ENCODE results near the gene CCSER1. TPM values are rescaled to one million over a fixed set of nuclear protein-coding genes. Genes with fewer than 3 reads are reported as not detected.
A peak's percentile ranks its signal among the peaks of the same experiment; 100 is the strongest.
"Not testable (repeated sequence)": the region's sequence is repeated elsewhere in the genome, so short reads cannot be mapped to it uniquely, and the experiment has no call there.

CCSER1 gene
- total RNA-seq, 1 experiment from 2014 or later: not detected

DNA sequence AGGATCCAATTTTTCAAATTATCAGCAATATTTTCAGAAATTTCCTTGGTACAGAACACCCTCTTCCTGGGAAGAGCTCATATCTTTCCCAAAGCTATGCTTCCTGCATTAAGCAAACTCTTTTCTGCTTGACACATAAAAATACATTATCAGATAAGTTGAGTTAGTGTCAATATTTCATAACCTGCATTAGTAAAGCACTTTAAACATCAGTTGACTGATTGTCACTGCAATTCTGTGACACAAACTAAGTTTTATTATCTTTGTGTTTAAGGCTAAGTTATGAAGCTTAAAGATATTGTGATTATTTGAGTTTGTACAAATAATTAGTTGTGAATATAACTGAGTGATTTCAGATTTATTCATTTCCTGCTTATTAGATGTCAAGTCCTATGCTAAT lies 1131.1 kb downstream of the CCSER1 start:
- DNase-seq (ENCODE audit: low read depth): no peak

DNA sequence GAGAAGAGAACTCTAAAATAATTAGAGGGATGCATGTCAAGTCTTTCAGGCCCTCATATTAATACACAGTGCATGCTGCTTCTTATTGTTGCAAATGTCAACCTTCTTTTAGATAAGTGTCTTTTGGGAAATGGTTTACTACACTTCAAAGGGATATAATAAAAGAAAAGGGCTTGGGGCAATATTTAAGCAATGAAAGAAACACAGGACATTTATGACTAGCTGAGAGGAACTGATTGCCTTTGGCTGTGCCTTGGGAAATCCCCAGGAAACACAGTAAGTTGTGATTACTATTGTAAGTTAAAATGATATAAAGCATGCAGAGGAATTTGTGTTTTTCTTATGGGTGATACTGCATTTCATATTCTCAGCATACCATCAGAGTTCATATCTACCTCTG lies 1140.3 kb downstream of the CCSER1 start:
- no peak for DNase-seq (ENCODE audit: low read depth)

DNA sequence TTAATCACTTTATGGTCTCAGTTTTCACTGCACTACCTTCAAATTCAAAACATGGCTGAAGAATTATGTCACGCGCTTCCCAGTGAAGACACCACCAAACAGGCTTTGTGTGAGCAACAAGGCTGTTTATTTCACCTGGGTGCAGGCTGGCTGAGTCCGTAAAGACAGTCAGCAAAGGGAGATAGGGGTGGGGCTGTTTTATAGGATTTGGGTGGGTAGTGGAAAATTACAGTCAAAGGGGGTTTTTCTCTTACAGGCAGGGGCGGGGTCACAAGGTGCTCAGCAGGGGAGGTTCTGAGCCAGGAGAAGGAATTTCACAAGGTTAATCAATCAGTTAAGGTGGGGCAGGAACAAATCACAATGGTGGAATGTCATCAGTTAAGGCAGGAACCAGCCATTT lies 1141.3 kb downstream of the CCSER1 start:
- DNase-seq (ENCODE audit: low read depth): not testable (repeated sequence)

DNA sequence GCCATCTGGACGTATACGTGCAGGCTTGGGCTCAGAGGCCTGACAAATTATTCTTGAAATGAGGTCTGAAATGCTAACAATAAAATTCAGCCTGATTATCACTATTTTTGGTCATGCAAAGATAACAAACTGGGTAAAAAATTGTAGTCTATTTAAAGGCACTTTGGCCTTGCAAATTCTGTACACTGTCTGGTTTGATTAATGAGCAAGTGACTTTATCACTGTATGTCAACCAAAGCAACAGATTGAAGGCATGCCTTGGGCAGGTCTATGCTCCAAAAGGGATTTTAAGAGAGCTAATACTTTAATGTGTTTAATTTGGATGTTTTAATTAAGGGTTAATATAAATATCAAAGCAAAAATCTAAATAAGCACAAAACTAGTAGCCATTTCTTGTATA lies 1141.7 kb downstream of the CCSER1 start:
- DNase-seq (ENCODE audit: low read depth): no peak

DNA sequence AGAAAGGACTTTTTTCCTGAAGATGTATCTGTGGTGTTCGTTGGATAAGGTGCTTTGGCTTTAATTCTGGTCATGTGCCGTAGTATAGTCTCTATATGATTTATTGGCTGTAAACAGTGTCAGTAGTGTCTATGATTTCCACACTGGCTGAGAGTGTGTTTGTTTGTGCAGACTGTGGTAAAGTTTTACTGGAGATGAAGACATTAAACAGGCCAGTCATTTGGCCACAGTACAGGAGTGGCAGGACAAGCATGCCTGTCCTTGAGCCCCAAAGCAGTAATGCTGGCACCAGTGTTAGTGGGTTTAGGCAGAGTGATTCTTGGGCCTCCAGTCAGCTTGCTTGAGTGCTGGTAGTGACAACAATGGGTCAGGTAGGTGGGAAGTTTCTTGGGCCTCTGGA lies 1152.7 kb downstream of the CCSER1 start:
- no peak for DNase-seq (ENCODE audit: low read depth)

DNA sequence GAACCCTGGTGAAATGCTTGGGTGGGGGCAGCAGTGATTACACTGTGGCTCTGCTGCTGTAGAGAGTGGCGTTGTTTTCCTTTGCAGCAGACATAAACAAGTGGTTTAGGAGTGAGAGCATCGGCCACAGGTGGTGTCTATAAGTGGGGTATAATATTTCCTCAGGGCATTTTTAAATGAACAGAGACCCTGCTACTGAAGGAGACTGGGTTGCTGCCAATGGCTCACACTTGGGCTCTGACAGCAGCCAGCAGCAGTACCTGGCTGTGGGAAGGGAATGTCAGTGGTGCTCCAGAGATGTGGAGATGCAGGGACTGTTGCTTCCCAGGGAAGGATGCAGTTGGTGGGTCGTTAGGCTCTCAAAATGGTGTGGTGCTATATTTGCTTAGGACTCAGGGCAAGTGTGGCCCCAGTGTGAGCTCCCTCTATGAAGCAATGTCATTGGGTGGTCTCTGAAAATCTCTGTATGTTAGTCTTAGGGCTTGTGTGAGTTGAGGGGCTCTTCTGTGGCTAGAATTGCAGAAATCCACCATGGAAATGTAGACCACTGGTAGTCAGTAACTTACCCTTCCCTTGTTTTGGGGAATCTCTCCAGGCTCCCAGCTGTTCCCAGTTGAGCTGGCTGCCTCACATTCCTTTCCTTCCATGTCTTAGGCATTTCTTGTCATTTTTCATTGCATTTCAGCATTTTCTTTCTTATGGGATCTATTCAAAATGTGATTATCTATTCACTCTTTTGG lies 1153.5 kb downstream of the CCSER1 start:
- no peak for DNase-seq (ENCODE audit: low read depth)

DNA sequence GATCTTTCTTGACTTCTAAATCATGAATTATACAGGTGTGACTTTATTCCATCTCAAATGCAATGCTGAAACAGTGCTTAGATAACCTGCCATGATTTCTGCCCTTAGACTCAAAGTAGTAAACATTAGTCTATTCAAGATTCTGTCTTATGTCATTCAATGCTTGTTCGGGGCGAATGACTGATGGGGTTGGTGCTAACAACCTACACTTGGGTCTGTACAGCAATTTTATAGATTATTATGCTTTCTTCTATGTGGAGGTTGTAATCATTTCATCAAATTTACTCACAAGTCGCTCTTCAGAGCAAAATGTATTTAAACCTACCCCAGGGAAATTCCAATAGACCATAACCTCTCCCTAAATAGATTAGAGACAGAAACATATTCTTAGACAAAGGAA lies 1155.0 kb downstream of the CCSER1 start:
- no peak for DNase-seq (ENCODE audit: low read depth)

DNA sequence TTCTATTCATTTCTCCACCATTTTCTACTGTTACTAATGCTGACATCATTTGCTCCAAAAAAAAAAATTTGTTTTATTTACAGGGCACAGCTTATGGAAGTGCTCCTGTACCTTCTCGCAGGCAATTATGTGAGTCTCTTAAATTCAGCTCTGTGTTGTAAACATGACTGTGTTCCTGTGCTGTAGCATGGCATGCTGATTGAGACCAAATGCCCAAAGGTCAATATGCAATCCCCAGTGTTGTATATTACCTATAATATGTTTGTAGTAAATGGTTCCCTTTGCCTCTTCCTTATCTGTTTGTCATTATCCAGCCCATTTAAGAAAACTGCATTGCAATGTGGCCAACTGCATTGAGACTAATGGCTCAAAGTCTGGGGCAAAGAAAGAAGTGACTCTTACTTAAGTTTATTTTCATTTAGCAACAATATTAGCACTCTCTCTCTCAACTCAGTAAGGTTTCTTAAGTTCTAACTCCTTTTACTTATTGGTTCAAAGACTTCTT lies 1156.6 kb downstream of the CCSER1 start:
- DNase-seq (ENCODE audit: low read depth): no peak

DNA sequence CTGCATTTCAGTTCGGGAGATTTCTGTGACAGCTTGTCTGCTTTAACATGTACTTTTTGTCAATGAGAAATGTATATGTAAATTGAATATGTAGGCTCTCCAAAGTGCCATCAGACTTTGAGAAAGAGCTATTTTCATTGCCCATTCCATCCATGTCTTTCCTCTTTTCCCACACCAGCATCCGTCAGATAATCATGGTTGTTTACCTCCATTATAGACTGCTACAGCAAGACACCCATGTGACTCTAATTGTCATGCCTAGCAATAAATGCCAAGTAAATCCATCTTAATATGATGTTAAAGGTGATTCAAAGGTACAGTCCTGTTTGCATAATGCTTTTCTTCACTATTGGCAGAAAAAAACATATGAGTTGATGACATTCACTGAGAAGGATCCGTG lies 1157.3 kb downstream of the CCSER1 start:
- DNase-seq (ENCODE audit: low read depth): no peak

DNA sequence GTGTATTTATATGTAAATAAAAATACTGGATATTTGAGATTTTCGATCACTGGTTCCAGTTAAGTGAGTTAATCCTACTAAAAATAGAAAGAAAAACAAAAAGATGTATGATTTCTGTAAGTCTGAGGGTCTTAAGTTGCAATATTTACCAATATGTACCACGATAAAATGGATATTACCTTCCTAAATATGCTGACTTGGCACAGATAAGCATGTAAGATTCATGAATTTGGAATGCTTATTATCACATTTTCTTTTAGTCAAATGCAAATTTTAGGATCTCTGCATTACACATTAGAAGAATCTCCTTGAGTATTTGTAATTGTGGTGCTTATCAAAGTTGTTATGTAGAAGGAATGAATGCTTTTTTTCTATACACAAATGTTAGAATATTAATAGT lies 1158.3 kb downstream of the CCSER1 start:
- DNase-seq (ENCODE audit: low read depth): no peak

DNA sequence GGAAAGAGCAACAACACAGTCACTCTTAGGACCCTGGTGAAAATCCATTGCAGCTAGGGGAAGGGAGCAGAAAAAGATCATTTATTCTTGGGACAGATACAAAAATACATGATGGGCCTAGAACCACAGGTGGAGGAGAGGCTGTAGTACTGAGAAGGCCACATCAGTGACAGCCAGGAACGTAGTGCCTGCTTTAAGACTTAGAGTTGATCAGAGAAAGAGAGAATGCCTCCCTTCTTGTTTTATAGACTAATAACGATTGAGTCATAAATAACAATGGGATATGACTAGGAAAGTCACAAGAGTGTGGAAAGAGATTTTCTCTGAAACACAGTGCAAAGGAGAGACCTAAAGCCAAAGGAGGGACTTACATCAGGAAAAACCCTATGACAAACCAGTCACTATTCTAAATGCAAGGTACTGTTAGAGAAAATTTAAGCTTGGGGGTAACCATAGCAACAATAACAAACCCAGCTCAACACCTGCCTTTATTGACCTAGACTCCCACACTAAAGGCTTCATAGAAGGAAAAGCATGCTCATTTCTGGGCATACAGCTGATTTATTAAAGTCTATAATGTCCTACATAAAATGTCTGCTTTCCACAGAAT lies 1161.6 kb downstream of the CCSER1 start:
- DNase-seq (ENCODE audit: low read depth): no peak

DNA sequence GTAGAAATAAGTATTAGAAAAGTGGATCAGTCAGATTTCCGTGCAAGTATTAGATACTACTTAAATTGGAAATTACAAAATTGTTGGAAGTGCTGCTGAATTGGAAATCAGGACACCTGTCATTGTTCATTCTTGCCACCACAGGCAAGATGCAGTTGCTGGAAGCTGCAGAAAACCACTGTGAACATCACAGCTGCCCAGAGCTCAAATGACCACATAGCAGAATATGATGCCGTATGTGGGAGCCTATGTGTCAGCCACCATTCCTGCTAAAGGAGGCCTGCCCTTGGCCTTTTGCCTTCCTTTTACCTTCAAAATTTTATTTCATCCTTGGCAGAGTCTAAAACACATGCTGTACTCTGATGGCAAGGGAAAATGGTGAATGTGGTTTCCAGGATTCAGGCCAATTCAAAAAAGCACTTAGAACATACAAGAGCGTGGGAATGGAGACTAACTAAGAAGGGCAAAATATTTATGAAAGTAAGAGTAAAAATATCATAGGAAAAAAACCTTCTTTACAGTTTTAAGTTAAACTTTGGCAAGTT lies 1171.0 kb downstream of the CCSER1 start:
- DNase-seq (ENCODE audit: low read depth): peak; percentile 0

DNA sequence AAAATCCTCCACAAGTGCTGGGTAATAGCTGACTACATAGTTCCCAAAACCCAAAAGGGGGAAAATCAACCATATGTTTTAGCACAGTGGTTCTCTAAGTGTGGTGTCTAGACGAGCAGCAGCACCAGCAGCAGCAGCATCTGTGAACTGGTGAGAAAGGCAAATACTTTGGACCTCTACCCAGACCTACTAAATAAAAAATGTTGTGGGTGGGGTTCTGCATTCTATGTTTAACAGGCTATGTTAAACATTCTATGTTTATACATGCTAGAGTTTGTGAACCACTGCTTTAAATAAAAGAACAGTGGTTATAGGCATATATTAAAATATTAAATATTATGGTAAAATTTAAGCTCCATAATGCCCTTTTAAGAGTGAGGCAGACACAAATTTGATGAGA lies 1171.6 kb downstream of the CCSER1 start:
- DNase-seq (ENCODE audit: low read depth): no peak

DNA sequence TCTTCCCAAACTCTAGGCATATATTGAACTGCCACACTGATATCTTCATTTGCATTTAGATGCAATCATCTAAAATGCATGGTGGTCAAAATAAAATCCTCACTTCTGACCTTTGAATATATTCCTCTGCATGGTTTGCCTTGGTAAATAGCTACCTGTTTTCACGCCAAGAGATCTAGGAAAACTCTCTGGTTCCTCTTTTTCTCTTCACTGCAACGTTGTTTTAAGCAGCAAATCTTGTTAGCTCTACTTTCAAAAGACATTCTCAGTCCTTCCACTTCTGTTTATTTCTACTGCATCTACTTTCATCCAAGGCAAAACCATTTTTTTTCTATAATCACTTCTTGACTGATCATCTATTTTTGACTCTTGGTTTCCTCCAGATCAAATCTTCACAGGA lies 1174.9 kb downstream of the CCSER1 start:
- DNase-seq (ENCODE audit: low read depth): no peak

DNA sequence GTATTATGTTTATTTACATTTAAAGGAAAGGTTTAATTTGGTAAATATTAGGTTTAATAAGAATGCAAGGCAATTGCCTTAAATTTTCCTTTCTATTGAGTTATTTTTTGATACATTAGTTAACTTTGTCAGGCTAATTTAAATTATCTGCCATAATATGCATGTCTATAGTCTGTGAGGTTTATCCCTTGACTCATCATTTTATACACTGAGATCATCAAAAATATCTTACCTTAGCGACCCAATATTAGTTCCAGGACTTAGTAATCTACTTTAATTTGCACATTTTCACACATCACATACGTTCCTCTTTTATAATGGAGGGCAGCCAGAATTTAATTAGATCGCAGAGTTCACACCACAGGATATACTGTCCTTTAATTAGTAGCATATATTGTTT lies 1177.1 kb downstream of the CCSER1 start:
- DNase-seq (ENCODE audit: low read depth): no peak

DNA sequence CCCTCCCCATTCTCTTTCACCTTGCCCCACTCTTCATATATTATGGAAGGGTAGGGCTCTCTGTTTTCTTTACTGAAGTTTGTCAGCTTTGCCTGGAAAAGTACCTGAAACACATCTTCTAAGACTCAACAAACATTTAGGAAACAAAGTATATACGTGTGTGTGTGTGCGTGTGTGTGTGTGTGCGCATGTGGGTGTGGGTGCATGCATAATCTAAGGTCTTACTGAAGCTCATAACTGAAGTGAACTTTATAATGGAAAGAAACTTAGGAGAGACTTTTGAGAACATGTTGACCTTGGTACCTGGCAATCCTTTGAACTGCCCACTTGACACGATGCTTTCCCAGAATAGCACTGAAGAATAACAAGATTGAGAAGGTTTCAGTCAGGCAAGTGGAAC lies 1190.2 kb downstream of the CCSER1 start:
- DNase-seq (ENCODE audit: low read depth): no peak

DNA sequence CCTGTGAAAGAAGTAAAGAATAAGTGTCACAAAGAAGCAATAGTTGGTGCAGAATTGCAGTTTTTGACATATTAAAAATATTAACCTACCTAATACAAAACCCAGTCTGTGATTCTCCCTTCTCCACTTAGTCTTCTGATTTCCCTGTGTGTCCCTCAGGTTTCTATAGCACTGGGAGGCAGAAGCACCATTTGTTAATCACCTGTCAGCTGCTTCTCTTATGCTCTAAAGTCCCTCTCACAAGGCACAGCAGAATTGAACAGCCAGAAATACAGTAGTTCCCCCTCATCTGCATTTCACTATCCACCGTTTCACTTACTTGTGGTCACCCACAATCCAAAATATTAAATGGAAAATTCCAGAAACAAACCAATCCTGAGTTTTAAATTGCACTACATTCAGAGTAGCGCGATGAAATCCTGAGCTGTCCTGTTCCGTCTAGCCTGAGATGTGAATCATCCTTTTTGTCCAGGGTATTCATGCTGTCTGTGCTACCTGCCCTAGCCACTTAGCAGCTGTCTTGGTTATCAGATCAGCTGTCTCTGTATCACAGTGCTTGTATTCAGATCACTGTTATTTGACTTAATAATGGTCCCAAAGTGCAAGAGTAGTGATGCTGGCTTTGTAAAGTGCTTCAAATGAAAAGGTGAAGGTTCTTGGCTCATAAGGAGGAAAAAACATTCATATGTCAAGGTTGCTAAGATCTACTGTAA lies 1192.5 kb downstream of the CCSER1 start:
- DNase-seq (ENCODE audit: low read depth): no peak

DNA sequence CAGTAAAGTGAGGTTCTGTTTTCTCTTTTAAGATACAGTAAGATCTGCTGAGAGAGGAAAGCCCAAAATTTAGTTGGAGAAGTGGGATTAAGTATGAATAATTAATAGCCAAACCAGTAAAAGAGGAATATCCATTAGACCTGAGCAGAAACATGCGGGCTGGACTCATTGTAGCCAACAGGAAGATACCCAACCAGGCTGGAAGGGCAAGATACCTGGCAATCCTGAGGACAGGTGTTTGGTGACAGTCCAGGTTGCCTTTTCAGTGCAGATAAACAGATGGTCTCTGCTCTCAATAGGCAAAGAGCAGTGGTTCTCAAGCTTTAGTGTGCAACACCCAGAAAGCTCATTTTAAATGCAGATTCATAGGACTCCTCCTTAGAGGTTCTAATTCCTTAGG lies 1195.8 kb downstream of the CCSER1 start:
- no peak for DNase-seq (ENCODE audit: low read depth)

DNA sequence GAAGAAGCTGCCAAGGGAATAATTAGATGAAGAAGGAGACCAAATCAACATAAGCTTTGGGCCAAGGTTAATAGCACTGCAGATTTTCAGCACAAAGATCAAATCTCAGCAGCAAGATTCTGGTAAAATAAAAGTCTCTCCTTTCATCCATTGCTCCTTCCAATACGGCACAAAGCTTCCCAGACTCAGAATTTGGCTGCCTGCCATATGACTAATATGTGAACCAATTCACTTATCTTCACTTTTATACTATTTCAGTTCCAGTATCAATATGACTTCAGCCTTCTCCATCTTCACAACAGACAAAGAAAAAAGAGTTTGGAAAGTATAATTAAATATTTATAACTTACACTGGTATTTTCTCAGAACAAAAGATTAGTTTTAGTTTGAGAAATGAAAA lies 1198.3 kb downstream of the CCSER1 start:
- DNase-seq (ENCODE audit: low read depth): peak; percentile 4

DNA sequence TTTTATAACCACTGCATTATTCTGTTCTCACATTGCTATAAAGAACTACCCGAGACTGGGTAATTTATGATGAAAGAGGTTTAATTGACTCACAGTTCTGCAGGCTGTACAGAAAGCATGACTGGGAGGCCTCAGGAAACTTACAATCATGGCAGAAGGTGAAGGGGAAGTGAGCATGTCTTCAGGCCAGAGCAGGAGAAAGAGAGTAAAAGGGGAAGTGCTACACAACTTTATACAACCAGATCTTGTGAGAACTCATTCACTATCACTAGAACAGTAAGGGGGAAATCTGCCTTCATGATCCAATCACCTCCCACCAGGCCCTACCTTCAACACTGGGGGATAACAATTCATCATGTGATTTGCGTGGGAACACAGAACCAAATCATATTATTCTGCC lies 1199.0 kb downstream of the CCSER1 start:
- DNase-seq (ENCODE audit: low read depth): not testable (repeated sequence)

DNA sequence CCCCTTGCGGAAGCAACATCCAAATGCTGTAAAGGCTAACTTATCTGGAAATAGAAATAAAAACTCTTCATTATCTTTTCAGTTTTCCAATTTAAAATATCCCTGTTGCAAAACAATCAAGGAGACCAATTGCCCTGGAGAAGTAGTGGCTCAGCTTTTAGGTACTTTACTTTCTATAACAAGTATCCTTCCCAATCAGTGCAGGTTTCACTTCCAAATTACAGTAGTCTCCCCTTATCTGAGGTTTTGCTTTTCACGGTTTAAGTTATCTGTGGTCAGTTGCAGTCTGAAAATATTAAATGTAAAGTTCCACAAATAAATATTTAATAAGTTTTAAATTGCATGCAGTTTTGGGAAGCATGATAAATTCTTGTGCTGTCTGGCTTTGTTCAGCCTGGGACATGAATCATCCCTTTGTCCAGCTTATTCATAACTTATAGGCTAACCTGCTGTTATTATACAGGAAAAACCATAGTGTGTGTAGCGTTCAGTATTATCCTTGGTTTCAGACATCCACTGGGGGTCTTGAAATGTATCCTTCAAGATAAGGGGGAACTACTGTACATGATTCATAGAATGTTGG lies 1203.5 kb downstream of the CCSER1 start:
- no peak for DNase-seq (ENCODE audit: low read depth)

DNA sequence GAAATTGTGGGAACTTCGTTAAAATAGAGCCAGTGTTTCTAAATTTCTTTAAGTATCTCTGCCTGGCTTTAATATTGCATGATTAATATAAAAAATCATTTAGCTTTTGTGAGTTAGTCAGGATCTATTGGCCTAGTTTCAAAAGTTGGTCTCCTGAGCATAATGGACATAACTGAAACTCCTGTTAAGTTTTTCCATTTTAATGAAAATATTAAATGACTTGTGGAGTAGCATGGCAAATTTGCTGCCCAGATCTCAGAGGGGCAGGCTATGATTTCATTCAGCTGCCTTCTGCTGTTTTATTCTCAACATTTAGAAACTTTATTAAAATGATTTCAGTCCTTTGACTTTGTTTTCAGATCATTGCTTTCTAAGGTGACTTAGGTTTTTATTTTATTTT lies 1213.6 kb downstream of the CCSER1 start:
- no peak for DNase-seq (ENCODE audit: low read depth)

Data from LHCN-M2 (cell line).